ENCODE results near the gene MIF4GD.
A peak's percentile ranks its signal among the peaks of the same experiment; 100 is the strongest.

Gene MIF4GD

DNA sequence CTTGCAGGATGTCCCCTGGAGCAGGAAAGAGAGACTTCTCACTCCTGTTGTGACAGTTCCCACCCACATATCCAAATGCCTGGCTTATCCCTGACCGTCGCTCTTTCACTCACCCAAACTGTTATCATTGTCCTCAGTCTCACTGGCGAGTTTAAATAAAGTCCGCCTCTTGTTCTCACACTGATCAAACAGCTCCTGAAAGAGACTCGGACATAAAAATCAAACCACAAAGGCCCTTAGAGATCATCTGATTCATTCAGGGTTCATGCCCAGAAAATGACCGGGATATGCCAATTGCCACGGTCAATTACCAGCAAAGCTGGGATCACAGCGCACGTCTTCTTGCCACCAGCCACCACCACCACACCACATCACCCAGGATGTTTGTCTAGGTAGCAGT lies 29.5 kb downstream of the MIF4GD start:
- no peak for DNase-seq
- in situ Hi-C loops (cut with HindIII; ENCODE audit: low pct_ligation_motif_present, low pct_unique_long_range_greater_than_20kb, low sequenced_read_pairs) = no loop called here

DNA sequence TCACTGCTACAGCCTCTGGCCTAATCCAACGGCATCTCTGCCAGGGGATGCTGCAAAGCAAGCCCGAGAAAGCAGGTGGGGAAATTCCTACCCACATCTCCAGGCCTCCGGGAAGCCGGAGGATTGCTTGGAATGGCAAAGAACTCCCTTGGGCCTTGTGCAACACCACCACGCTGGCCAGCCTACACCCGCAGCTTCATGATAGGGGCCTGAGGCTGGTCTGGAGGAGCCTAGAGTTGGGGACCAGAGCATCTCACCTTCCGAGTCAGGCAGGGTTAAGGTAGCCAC lies 29.9 kb downstream of the MIF4GD start:
- no peak for DNase-seq
- in situ Hi-C loops (cut with HindIII; ENCODE audit: low pct_ligation_motif_present, low pct_unique_long_range_greater_than_20kb, low sequenced_read_pairs) = no loop called here

DNA sequence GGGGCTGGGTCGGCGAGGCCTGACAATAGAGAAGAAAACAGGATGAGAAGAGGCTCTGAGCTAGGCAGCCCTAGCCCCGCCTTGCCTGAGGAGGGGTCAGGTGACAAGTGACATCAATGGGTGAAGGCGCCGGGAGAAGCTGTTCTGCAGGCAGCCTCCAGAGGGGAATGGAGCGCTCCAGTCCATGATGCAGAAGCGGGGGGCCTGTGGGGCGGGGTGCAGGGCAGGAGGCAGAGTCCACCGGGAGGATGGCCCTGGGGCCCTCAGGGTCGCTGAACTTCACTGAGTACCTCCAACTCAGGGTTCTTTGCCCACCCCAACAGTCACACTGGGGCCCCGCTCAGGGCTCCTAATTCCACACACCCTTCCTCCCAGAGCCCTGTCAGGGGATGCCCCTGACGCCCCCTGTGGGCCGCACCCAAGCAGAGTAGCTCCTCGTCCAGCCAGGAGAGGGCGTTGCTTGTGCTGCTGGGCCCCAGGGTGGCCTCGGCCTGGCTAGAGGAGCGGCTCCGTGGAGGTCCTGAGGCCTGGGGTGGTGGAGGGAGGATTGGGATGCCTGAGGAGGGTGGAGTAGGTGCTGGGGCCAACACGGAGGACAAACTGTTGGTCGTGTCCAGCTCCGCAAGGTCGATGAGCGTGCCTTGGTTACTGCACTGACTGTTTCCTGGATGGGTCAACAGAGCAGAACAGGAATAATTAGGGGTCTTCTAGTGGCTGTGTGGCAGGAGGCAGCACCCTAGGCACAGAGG lies 30.5 kb downstream of the MIF4GD start:
- DNase-seq = peak; percentile 59
- in situ Hi-C loops (cut with HindIII; ENCODE audit: low pct_ligation_motif_present, low pct_unique_long_range_greater_than_20kb, low sequenced_read_pairs) = no loop called here

DNA sequence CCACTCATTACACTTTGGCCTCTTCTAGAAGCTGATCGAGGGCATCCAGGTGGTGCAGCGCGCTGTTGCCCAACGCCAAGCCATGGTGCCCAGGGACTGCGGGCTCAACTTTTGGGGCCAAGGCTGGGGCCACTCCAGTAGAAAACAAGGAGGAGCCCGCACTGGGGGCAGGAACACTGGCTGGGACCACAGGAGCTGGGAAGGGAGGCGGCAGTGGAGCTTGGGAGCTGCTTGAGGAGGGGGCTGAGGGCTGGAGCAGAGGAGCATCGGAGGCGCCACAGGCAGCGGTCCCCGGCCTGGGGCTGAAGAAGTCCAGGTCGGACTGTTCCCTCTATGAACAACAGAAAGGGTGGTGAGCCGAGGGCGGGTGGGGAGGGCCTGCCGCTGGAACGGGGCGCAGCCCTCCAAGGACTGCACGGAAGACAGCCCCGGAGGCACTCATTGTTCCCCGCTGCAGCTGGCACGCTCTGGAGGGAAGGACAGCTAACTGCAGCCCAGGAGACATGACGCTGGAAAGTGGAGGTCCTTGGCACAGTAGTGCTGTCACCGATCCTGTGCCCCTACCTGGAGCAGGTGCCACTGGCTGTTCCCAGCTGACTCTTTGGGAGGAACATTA lies 31.1 kb downstream of the MIF4GD start:
- DNase-seq = no peak
- in situ Hi-C loops (cut with HindIII; ENCODE audit: low pct_ligation_motif_present, low pct_unique_long_range_greater_than_20kb, low sequenced_read_pairs) = no loop called here

DNA sequence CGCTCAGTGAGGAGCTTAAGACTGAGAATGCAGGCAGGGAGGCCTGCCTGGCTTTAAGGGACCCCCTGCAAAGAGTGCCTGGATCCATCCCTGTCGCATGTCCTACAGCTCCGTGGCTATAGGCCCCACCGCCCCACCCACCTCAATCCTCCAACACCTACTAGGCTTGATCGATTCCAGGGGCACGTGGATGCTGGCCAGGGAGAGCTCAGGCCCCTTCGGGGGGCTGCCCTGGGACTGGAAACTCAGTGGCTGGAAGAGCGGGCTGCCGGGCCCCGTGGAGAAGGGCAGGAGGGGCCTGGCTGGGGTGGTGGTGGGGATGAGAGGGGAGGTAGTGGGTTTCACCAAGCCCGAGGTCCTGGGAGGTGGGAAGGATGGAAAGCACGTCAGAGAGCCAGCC lies 31.8 kb downstream of the MIF4GD start:
- in situ Hi-C loops (cut with HindIII; ENCODE audit: low pct_ligation_motif_present, low pct_unique_long_range_greater_than_20kb, low sequenced_read_pairs) = no loop called here

DNA sequence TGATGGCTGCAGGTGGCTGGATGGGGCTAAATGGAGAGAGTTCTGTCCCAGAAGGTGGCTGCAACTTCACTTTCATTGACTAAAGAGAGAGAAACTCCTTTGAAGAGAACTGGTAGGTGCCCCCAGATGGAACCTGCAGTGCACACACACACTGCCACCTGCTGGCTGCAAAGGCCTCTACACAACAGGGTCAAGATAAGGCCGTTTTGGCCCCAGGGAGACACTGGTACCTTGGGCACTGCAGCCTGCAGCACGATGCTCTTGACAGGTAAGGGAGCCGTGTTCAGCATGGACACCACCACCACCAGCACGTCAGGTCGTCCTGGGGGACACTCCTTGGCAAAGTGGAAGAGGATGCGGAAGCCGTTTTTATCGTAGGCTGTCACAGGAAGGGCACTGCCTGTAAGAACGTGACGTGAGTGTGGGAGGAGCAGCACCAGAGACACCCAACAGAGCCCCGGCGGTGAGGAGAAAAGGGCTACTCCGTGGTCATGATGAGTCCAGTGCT lies 32.3 kb downstream of the MIF4GD start:
- DNase-seq = peak; percentile 73
- in situ Hi-C loops (cut with HindIII; ENCODE audit: low pct_ligation_motif_present, low pct_unique_long_range_greater_than_20kb, low sequenced_read_pairs) = no loop called here

More for the DNA sequence above, 31.8 kb downstream of the MIF4GD start:
- DNase-seq = no peak

DNA sequence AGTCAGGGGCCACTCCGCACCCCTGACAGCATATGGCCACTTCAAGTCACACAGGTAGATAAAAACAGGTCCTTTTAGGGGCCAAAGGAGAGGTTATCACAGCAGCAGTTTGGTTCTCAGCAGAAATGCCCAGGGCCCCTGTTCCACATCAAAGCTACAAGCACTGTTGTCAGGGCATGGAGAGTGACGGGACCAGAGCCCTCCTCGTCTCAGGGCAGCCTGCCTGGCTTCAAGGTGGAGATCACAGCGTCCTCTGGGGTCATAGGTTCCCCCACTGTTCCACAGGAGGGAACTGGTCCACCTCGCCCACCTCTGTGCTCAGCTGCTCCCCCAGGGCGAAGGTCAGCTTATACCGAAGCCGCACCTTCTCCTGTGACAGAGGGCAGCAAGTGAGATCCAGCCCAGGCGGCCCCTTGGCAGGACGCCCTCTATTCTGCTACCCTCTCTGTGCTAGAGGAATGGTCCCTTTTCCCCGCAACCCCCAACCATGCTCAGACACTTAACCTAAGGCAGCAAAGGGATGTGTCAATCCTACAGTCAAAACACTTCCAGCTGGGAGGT lies 32.9 kb downstream of the MIF4GD start:
- in situ Hi-C loops (cut with HindIII; ENCODE audit: low pct_ligation_motif_present, low pct_unique_long_range_greater_than_20kb, low sequenced_read_pairs) = no loop called here
- no peak for DNase-seq

DNA sequence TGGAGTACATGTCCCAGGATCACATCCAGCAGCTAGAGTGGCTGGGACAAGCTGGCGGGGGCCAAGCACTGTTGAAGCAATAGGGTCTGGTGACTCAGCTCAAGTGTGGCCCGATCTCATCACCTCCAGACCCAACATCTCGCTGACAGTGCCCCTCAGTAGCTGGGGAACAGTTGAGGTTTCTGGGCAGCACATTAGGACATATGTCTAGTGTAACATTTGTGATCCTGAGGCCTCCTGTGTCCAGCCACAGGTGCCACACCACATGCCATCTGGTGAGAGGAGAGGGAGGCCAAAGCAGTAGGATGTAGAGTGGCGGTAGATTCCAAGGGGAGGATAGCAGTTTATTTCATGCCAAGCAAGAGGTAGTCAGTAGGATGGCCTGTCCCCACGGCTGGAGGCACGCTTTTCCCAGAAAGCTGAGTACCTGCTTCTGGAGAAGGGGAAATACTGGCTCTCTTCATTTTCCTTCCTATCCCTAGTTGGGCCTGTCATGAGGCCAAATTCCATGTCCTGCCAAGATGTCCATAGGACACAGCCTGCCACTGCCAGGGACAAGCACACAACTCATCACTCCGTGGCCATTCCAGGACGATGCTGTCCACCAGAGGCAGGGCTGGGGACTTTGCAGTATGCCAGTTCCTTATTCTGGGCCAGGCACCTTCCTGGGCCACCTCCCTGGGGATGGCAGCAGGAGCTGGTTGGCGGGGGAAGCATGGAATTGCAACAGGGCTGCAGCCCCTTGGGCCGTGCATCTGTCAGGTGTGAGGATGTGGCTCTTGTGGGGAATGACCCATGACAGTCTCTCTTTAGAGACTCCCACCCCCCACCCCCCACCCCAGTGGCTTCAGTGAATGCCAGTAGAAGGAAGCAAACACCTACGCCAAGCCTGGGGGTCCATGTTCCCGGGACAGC lies 33.7 kb downstream of the MIF4GD start:
- in situ Hi-C loops (cut with HindIII; ENCODE audit: low pct_ligation_motif_present, low pct_unique_long_range_greater_than_20kb, low sequenced_read_pairs) = no loop called here
- DNase-seq = no peak

DNA sequence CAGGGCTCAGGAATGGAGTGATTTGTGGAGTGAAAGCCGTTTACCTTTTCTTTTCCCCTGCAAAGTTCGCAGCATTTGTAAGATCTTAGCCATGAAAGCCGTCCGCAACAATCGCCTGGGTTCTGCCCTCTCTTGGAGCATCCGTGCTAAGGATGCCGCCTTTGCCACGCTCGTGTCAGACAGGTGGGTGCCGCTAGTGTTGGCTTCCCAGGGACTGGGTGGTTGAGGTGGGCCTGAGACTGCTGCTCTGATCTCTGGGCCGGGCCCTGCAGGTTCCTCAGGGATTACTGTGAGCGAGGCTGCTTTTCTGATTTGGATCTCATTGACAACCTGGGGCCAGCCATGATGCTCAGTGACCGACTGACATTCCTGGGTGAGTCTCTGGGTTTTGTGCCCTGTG lies 38.2 kb downstream of the MIF4GD start:
- no peak for DNase-seq
- in situ Hi-C loops (cut with HindIII; ENCODE audit: low pct_ligation_motif_present, low pct_unique_long_range_greater_than_20kb, low sequenced_read_pairs) = no loop called here

DNA sequence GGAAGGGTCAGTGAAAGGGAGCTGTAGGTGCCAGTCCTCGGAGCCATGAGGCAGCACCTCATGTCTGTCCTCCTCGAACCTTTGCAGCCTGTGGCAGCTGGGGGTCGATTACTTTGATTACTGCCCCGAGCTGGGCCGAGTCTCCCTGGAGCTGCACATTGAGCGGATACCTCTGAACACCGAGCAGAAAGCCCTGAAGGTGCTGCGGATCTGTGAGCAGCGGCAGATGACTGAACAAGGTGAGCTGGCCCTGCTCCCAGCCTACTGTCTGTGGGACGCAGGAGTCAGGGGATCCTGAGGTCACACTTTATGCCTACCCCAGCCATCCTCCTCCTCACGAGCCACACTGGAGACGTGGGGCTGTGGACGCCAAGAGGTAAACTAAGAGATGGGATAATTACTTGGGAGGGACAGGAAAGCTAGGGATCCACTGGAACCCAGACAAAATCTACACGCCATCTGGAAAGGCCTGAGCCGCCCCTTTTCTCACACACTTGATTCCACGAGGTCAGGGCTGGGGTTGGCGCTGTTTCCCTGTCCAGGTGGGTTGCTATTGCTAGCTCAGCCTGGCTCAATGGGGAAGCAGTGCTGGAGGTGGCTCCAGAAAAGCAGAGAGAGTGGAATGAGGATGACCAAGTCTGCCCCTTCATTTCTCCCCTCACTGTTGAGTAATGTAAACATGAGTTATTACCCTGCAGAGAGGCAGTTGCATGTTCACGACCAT lies 39.1 kb downstream of the MIF4GD start:
- DNase-seq = no peak
- in situ Hi-C loops (cut with HindIII; ENCODE audit: low pct_ligation_motif_present, low pct_unique_long_range_greater_than_20kb, low sequenced_read_pairs) = no loop called here

DNA sequence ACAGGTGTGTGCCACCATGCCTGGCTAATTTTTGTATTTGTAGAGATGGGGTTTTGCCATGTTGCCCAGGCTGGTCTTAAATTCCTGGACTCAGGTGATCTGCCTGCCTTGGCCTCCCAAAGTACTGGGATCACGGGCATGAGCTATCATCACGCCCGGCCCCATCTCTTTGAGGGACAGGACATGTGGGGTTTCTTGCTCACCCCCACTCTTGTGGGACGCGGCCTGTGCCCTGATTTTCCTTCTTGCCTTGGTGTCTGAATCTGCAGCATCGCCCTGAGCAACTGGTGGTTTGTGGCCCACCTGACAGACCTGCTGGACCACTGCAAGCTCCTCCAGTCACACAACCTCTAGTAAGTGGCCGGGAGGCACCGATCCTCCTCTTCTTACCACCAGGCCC lies 40.0 kb downstream of the MIF4GD start:
- in situ Hi-C loops (cut with HindIII; ENCODE audit: low pct_ligation_motif_present, low pct_unique_long_range_greater_than_20kb, low sequenced_read_pairs) = no loop called here
- DNase-seq = no peak

DNA sequence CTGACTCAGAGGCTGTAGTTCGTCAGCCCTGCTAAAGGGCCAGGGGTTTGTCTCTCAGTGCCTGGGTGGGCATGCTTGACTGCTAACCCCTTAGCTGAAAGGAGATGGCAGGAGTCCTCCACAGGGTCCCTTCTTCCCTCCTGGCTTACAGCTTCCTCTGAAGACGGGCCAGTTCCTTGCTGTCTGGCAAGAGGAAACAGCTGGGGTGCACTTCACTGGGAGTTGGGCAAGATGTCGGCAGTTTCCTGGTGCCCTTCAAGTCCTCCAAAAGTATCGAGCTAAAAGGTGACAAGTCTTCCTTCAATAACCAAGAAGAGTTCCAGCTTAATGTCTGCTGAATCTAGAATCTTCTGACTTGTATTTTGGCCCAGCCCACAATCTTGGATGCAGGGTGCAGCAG lies 42.2 kb downstream of the MIF4GD start:
- in situ Hi-C loops (cut with HindIII; ENCODE audit: low pct_ligation_motif_present, low pct_unique_long_range_greater_than_20kb, low sequenced_read_pairs) = no loop called here
- no peak for DNase-seq

DNA sequence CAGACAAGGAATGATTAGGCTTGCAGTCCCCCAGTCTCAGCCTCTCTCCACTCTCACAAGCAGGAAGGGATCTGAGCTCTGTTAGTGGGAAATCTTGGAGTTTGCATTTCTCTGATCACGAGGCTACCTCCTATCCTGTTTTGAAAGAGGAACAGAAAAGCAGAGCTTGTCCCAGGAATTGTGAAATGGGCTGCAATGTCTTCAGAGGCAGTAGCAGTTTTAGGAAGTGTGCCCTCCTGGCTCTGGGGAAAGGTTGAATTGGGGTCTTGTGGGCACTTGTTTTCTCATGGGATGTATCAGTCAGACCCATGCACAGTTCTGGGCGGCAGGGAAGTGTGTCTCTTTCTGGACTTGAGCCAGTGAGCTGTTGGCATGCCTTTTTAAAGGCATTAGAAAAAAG lies 42.7 kb downstream of the MIF4GD start:
- DNase-seq = no peak
- in situ Hi-C loops (cut with HindIII; ENCODE audit: low pct_ligation_motif_present, low pct_unique_long_range_greater_than_20kb, low sequenced_read_pairs) = no loop called here

DNA sequence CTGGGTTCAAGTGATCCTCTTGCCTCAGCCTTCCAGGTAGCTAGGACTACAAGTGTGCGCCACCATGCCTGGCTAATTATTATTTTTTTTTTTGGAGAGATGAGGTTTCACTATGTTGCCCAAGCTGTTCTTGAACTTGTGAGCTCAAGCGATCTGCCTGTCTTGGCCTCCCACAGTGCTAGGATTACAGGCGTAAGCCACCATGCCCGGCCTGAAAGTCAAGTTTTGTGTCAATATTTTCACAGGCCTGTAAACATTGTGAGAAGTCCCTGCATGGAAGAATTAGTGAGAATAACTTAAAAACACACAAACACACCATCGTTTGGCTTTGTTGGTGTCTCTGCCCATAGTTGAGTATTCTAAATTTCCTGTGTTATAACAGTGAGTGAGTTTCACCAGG lies 43.3 kb downstream of the MIF4GD start:
- no peak for DNase-seq
- in situ Hi-C loops (cut with HindIII; ENCODE audit: low pct_ligation_motif_present, low pct_unique_long_range_greater_than_20kb, low sequenced_read_pairs) = no loop called here

DNA sequence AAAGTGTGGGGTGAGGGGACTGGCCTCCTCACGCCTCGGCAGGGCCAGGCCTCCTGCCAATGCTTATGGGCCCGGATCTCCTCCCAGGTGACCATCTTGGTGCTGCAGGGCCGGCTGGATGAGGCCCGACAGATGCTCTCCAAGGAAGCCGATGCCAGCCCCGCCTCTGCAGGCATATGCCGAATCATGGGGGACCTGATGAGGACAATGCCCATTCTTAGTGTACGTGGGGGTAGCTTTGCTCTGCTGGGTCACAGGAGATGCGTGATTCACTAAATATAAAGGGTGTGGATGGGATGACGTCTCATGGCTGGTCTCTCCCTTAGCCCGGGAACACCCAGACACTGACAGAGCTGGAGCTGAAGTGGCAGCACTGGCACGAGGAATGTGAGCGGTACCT lies 46.0 kb downstream of the MIF4GD start:
- no peak for DNase-seq
- in situ Hi-C loops (cut with HindIII; ENCODE audit: low pct_ligation_motif_present, low pct_unique_long_range_greater_than_20kb, low sequenced_read_pairs) = no loop called here

DNA sequence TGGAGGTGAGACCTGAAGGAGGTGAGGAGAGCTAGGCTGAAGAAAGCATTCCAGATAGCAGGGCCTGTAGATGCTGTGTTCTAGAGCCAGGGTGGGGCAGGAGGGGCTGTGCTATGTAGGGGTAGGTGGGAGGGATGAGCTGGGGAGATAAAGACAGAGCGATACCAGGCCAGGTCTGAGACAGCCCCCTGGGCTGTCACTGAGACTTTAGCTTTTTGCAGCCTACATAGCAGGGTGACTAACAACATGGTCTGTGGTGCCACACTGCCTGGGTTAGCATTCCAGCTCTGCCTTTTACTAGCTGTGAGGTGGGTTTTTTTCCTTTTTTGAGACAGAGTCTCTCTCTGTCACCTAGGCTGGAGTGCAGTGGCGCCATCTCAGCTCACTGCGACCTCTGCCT lies 51.2 kb downstream of the MIF4GD start:
- DNase-seq = no peak
- in situ Hi-C loops (cut with HindIII; ENCODE audit: low pct_ligation_motif_present, low pct_unique_long_range_greater_than_20kb, low sequenced_read_pairs) = no loop called here

DNA sequence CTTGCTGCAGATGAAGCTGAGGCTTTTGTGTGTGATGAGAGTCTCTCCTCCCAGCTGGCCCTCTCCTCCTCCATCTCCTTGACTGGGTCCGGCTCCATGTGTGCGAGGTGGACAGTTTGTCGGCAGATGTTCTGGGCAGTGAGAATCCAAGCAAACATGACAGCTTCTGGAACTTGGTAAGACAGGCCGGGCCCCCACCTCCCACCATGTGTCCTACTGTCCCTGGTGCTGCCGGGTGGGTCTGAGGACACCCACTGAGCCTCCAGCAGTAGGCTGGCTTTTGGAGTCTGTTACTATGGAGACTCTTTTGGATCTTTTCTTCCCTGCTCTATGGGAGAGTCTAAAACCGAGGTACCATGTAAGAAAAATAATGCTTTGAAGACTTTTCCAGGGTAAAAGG lies 52.9 kb downstream of the MIF4GD start:
- in situ Hi-C loops (cut with HindIII; ENCODE audit: low pct_ligation_motif_present, low pct_unique_long_range_greater_than_20kb, low sequenced_read_pairs) = no loop called here
- DNase-seq = no peak
